GM13976 (cell line): Measurements from ENCODE around the gene ATP5MG.

Experiments used
- DNase-seq: peaks from one replicate; pipeline ENCODE4 v3.0.0; 2012; ENCODE audit warnings: low spot score
- in situ Hi-C: fragments of 300-500 bp; cut with MboI; formaldehyde crosslinking; loops from one replicate; pipeline ENCODE4 v1.12.0; 2022; ENCODE audit warnings: low sequenced_read_pairs, mixed read lengths, inconsistent platforms; ENCODE audit not compliant: unreplicated experiment
- TF ChIP-seq, protein P1 (sequence below): IDR thresholded peaks from 2 replicates; pipeline ENCODE4 v1.5.1; 2012; ENCODE audit warnings: borderline replicate concordance, mild to moderate bottlenecking; ENCODE audit not compliant: insufficient read depth; ENCODE audit errors: extremely low read depth, missing control alignments, control extremely low read depth

Gene ATP5MG

GRCh38 chr11:118380571-118380970 lies 20.8 kb upstream of the ATP5MG start:
- TF ChIP-seq, protein P1, sequence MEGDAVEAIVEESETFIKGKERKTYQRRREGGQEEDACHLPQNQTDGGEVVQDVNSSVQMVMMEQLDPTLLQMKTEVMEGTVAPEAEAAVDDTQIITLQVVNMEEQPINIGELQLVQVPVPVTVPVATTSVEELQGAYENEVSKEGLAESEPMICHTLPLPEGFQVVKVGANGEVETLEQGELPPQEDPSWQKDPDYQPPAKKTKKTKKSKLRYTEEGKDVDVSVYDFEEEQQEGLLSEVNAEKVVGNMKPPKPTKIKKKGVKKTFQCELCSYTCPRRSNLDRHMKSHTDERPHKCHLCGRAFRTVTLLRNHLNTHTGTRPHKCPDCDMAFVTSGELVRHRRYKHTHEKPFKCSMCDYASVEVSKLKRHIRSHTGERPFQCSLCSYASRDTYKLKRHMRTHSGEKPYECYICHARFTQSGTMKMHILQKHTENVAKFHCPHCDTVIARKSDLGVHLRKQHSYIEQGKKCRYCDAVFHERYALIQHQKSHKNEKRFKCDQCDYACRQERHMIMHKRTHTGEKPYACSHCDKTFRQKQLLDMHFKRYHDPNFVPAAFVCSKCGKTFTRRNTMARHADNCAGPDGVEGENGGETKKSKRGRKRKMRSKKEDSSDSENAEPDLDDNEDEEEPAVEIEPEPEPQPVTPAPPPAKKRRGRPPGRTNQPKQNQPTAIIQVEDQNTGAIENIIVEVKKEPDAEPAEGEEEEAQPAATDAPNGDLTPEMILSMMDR, result no peak
- DNase-seq, result no peak
- in situ Hi-C loops, result loop anchor here (25.0 kb wide), 1 partner anchor 107 kb away; no protein-coding TSS in a partner anchor

DNA sequence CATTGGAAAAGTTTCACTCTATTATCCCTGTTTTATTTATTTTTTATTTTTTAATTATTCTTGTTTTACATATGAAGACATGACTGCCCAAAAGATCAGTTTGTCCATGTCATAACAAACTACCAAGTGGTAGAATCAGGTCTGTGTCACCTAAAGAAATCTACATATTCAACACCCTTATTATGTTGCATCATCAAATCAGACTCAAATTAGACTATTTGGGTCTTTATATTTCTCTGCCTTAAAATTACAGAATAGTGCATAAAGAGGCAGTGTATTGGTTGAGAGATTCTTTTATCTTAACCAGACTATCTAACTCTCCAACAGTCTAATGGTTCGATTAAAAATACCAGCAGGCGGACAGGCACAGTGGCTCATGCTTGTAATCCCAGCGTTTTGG lies 18.5 kb upstream of the ATP5MG start:
- DNase-seq, result no peak
- in situ Hi-C loops, result loop anchor here (25.0 kb wide), 1 partner anchor 104 kb away; no protein-coding TSS in a partner anchor
- TF ChIP-seq, protein P1, result no peak

GRCh38 chr11:118383657-118384056 lies 17.7 kb upstream of the ATP5MG start:
- no peak for DNase-seq
- in situ Hi-C loops, result loop anchor here (25.0 kb wide), 1 partner anchor 104 kb away; no protein-coding TSS in a partner anchor
- TF ChIP-seq, protein P1, result no peak

GRCh38 chr11:118396097-118396501 lies 5.3 kb upstream of the ATP5MG start:
- DNase-seq, result no peak
- in situ Hi-C loops, result loop anchor here (25.0 kb wide), 1 partner anchor 91 kb away; no protein-coding TSS in a partner anchor
- TF ChIP-seq, protein P1, result no peak

DNA sequence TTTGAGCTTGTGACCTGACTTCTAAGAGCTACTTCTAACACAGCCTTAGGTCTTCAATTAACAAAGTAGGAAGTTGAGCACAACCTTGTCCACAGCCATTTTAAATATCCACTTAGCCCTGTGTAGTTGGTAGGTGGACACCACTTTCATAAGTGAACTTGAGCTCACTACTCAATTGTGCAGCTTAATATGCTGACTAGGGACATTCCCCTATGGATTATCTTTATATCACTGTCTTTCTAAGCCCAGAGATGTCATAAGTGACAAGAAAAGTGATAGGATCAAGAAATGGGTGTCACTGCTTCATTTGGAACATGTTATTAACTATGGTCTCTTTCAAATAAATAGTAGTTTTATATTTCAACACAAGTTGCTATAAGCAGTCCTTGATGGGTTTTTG lies 4.0 kb upstream of the ATP5MG start:
- DNase-seq, result no peak
- in situ Hi-C loops, result loop anchor here (25.0 kb wide), 1 partner anchor 90 kb away; no protein-coding TSS in a partner anchor
- TF ChIP-seq, protein P1, result no peak

DNA sequence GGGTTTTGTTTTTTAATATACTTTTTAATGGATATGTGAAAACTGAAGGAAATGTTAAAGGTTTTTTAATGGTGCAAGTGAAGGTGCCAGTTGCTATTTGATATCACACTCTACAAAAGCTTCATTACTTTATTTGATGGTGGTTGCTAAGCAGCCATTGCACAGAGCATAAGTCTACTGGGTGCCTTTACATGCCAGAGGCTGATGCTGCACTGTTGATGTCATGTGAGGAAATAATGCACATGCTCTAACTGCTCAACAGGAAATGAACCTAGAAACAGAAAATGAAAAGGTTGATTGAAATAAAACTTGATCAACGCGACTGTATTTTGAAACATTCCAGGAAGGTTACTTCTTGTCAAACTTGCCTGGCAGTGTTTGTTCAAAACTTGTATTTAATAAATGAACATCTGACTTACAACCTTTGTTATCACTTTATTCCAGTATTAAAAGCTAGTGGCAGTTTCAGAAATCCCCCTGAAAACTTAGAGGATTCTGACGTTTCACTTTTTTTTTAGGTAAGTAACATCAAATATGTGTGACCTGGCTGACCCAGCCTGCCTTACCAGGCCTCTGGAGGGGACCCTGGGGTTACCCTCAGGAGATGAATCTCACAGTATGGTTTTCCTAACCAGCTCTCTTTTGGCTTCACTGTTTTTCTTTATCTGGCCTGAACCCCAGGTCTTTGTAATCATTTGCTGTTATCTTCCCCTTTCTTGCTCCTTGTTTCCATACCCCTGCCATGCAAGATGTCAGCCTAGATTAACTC lies 2.4 kb upstream of the ATP5MG start:
- in situ Hi-C loops, result loop anchor here (25.0 kb wide), 1 partner anchor 88 kb away; no protein-coding TSS in a partner anchor
- peak; percentile 20 for DNase-seq
- TF ChIP-seq, protein P1, result no peak
